DOHH2 (cell line): ENCODE data around the gene CLRN3.

Experiments
- H3F3A ChIP-seq: fragments of 200-600 bp; sonication (generic), shearing (Covaris generic); 2 replicates; pipeline ENCODE4 v1.6.0; 2016; ENCODE audit warnings: antibody characterized with exemption, mild to moderate bottlenecking; ENCODE audit not compliant: control insufficient read depth, insufficient read depth
- H3K27ac ChIP-seq: fragments of 200-600 bp; sonication (generic); 2 replicates; pipeline ENCODE4 v1.5.1; 2014; ENCODE audit warnings: low read depth, mild to moderate bottlenecking, low read length, moderate library complexity
- H3K27me3 ChIP-seq: fragments of 200-600 bp; sonication (generic); 2 replicates; pipeline ENCODE4 v1.6.1; 2014; ENCODE audit warnings: mild to moderate bottlenecking, low read length, mixed read lengths; ENCODE audit not compliant: control insufficient read depth
- H3K36me3 ChIP-seq: fragments of 200-600 bp; sonication (generic); 2 replicates; pipeline ENCODE4 v1.6.1; 2014; ENCODE audit warnings: mild to moderate bottlenecking, low read length, moderate library complexity, mixed read lengths; ENCODE audit not compliant: control insufficient read depth
- H3K4me1 ChIP-seq: fragments of 200-600 bp; sonication (generic); 2 replicates; pipeline ENCODE4 v1.6.1; 2014; ENCODE audit warnings: mild to moderate bottlenecking, low read length, mixed read lengths; ENCODE audit not compliant: control insufficient read depth
- H3K4me2 ChIP-seq: fragments of 200-600 bp; sonication (generic); 2 replicates; pipeline ENCODE4 v1.6.0; 2014; ENCODE audit warnings: mild to moderate bottlenecking, low read length, moderate library complexity
- H3K4me3 ChIP-seq: fragments of 200-600 bp; sonication (generic); 2 replicates; pipeline ENCODE4 v1.5.1; 2014; ENCODE audit warnings: mild to moderate bottlenecking, low read length, mixed read lengths
- H3K79me2 ChIP-seq: fragments of 200-600 bp; sonication (generic); 2 replicates; pipeline ENCODE4 v1.6.1; 2014; ENCODE audit warnings: mild to moderate bottlenecking, low read length, mixed read lengths; ENCODE audit not compliant: control insufficient read depth
- H3K9me2 ChIP-seq: fragments of 200-600 bp; sonication (generic); replicated peaks from 2 replicates; pipeline ENCODE4 v1.6.1; 2014; ENCODE audit warnings: mild to moderate bottlenecking, low read length, mixed read lengths; ENCODE audit not compliant: control insufficient read depth
- H3K9me3 ChIP-seq: fragments of 200-600 bp; sonication (generic); 2 replicates; pipeline ENCODE4 v1.6.1; 2014; ENCODE audit warnings: antibody characterized with exemption, low read length, mixed read lengths; ENCODE audit not compliant: control insufficient read depth, insufficient read depth
- H4K20me1 ChIP-seq: fragments of 200-600 bp; sonication (generic); 2 replicates; pipeline ENCODE4 v1.6.0; 2014; ENCODE audit warnings: low read depth, mild to moderate bottlenecking, antibody characterized with exemption, low read length, moderate library complexity; ENCODE audit not compliant: control insufficient read depth, insufficient read depth
- EZH2phosphoT487 ChIP-seq: fragments of 200-600 bp; sonication (generic); IDR thresholded peaks from 2 replicates; pipeline ENCODE4 v1.6.1; 2017; ENCODE audit warnings: borderline replicate concordance, mild to moderate bottlenecking, antibody characterized with exemption, low read length, moderate library complexity, mixed read lengths
- TF ChIP-seq, protein P1 (sequence below): fragments of 200-600 bp; sonication (generic); IDR thresholded peaks from one replicate; pipeline ENCODE4 v1.5.1; 2014; ENCODE audit warnings: antibody characterized with exemption, mild to moderate bottlenecking, low read depth, low read length; ENCODE audit not compliant: poor library complexity, severe bottlenecking

The CLRN3 gene

DNA sequence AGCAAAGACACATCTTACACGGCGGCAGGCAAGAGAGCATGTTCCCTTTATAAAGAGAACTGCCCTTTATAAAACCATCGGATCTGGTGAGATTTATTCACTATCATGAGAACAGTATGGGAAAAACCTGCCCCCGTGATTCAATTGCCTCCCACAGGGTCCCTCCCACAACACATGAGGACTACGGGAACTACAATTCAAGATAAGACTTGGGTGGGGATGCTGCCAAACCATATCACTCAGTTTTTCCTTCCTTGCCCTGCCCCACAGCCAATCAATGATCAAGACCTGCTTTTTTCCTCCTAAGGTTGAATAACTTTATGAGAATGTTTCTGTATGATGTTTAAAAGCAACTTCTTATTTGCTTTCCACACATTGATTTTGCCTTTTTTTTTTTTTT lies 11.0 kb upstream of the CLRN3 start:
- H3K79me2 ChIP-seq, result no peaks in the 10 kb centered on the region
- H3K36me3 ChIP-seq, result no peaks in the 10 kb centered on the region
- H4K20me1 ChIP-seq, result no peaks in the 10 kb centered on the region
- H3K27ac ChIP-seq, result no peak overlapping the region
- H3F3A ChIP-seq, result no peaks in the 10 kb centered on the region
- no peak overlapping the region for H3K4me3 ChIP-seq
- no peaks in the 10 kb centered on the region for H3K9me2 ChIP-seq
- peaks cover 6% of the 10 kb centered on the region; the same call in 1 of the 2 replicates for H3K27me3 ChIP-seq
- TF ChIP-seq, protein P1, sequence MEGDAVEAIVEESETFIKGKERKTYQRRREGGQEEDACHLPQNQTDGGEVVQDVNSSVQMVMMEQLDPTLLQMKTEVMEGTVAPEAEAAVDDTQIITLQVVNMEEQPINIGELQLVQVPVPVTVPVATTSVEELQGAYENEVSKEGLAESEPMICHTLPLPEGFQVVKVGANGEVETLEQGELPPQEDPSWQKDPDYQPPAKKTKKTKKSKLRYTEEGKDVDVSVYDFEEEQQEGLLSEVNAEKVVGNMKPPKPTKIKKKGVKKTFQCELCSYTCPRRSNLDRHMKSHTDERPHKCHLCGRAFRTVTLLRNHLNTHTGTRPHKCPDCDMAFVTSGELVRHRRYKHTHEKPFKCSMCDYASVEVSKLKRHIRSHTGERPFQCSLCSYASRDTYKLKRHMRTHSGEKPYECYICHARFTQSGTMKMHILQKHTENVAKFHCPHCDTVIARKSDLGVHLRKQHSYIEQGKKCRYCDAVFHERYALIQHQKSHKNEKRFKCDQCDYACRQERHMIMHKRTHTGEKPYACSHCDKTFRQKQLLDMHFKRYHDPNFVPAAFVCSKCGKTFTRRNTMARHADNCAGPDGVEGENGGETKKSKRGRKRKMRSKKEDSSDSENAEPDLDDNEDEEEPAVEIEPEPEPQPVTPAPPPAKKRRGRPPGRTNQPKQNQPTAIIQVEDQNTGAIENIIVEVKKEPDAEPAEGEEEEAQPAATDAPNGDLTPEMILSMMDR, result no peak
- TF ChIP-seq EZH2phosphoT487, result no peak
- no peaks in the 10 kb centered on the region for H3K4me1 ChIP-seq
- H3K9me3 ChIP-seq, result no peaks in the 10 kb centered on the region
- no peak overlapping the region for H3K4me2 ChIP-seq

DNA sequence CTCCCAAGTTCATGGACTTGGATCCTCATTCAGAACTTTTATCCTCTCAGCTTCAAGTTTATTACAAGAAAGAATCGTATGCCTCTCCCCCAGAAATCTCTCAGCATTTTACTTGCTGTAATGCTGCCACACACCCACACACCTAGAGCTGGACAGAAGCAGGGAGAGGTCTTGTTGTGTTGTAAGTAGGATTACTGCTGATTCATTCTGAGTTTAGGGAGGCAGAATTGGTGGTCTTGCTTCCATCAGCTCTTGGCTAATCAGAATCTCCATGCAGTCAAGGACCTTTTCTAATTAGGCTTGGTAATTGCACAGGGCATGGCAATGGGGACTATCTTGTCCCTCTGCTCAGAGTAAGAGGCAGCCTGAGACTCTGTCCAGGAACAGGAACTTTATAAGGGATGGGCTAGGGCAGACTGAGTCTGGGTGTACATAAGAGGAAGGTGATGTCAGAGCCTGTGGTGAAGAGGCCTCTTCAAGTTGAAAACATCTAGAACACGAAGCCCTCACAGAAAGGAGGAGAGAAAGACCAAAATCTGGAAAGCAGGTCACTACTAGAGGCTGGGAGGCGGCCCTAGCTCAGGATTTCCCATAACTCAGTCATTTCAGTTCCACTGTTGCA lies 7.1 kb upstream of the CLRN3 start:
- no peaks in the 10 kb centered on the region for H3K9me3 ChIP-seq
- H3K9me2 ChIP-seq, result no peaks in the 10 kb centered on the region
- no peak overlapping the region for H3K27ac ChIP-seq
- no peaks in the 10 kb centered on the region for H3K36me3 ChIP-seq
- no peak overlapping the region for H3K4me3 ChIP-seq
- no peaks in the 10 kb centered on the region for H3K4me1 ChIP-seq
- H3K79me2 ChIP-seq, result no peaks in the 10 kb centered on the region
- TF ChIP-seq EZH2phosphoT487, result no peak
- TF ChIP-seq, protein P1, result no peak
- no peaks in the 10 kb centered on the region for H4K20me1 ChIP-seq
- no peak overlapping the region for H3K4me2 ChIP-seq
- H3K27me3 ChIP-seq, result peaks cover 6% of the 10 kb centered on the region; the same call in 1 of the 2 replicates
- H3F3A ChIP-seq, result no peaks in the 10 kb centered on the region

DNA sequence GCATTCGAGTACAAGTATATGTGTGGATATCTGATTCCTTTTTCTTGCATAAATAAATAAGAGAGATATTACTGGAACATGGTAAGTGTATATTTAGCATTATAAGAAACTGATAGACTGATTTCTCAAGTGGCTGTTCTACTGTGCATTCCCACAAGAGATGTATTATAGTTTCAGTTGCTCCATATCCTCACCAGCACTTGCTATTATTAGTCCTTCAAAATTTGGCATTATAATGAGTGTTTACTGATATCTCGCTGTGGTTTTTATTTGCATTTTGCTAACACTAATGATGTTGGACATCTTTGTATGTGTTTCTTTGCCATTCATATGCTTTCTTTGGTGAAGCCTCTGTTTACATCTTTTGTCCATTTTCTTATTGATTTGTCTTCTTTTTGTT lies 4.4 kb upstream of the CLRN3 start:
- no peaks in the 10 kb centered on the region for H4K20me1 ChIP-seq
- H3K27ac ChIP-seq, result no peak overlapping the region
- no peaks in the 10 kb centered on the region for H3K79me2 ChIP-seq
- TF ChIP-seq EZH2phosphoT487, result no peak
- TF ChIP-seq, protein P1, result no peak
- H3K9me3 ChIP-seq, result no peaks in the 10 kb centered on the region
- H3F3A ChIP-seq, result no peaks in the 10 kb centered on the region
- H3K4me3 ChIP-seq, result no peak overlapping the region
- H3K27me3 ChIP-seq, result peaks cover 6% of the 10 kb centered on the region; the same call in 1 of the 2 replicates
- H3K4me1 ChIP-seq, result no peaks in the 10 kb centered on the region
- H3K9me2 ChIP-seq, result no peaks in the 10 kb centered on the region
- no peaks in the 10 kb centered on the region for H3K36me3 ChIP-seq
- H3K4me2 ChIP-seq, result no peak overlapping the region
